OCI-LY7 (cell line): ENCODE measurements around the gene PHF23. TPM values are rescaled to one million over a fixed set of nuclear protein-coding genes. Genes with fewer than 3 reads are reported as not detected.
A peak's percentile ranks its signal among the peaks of the same experiment; 100 is the strongest.

ENCODE experiments used
- BruUV-seq: library from RNA; stranded (reverse); fragments of 400-500 nt; replicated peaks from 2 replicates; lab custom pipeline; 2021; lab: Mats Ljungman, UMichigan
- CTCF ChIA-PET: fragments of 300-600 bp; sonication (Branson Sonifier 250); formaldehyde crosslinking; loops from one replicate; lab custom pipeline; 2022; ENCODE audit warnings: antibody characterized with exemption; ENCODE audit not compliant: unreplicated experiment; lab: Charles Lee
- POLR2A ChIA-PET: fragments of 300-600 bp; sonication (Branson Sonifier 250); formaldehyde crosslinking; loops from one replicate; lab custom pipeline; 2022; ENCODE audit warnings: antibody characterized with exemption; lab: Charles Lee
- DNase-seq: peaks from one replicate; pipeline ENCODE4 v3.0.0-alpha.2; 2015; ENCODE audit warnings: low spot score
- H2AFZ ChIP-seq: fragments of 200-600 bp; sonication (generic), shearing (Covaris generic); 2 replicates; pipeline ENCODE4 v1.6.1; 2014; ENCODE audit warnings: mild to moderate bottlenecking, antibody characterized with exemption, low read length, moderate library complexity
- H3K27ac ChIP-seq: fragments of 200-600 bp; sonication (generic); 2 replicates; pipeline ENCODE4 v1.5.1; 2014; ENCODE audit warnings: mixed run types, low read depth, mild to moderate bottlenecking, moderate library complexity, low read length, inconsistent platforms; ENCODE audit not compliant: poor library complexity, severe bottlenecking
- H3K36me3 ChIP-seq: fragments of 200-600 bp; sonication (generic); 2 replicates; pipeline ENCODE4 v1.6.1; 2014; ENCODE audit warnings: mild to moderate bottlenecking, antibody characterized with exemption, low read length, moderate library complexity, mixed read lengths; ENCODE audit not compliant: insufficient read depth
- H3K4me1 ChIP-seq: fragments of 200-600 bp; sonication (generic); 2 replicates; pipeline ENCODE4 v1.5.1; 2014; ENCODE audit warnings: mild to moderate bottlenecking, low read length; ENCODE audit not compliant: insufficient read depth, poor library complexity, severe bottlenecking
- H3K4me2 ChIP-seq: fragments of 200-600 bp; sonication (generic); 2 replicates; pipeline ENCODE4 v1.6.1; 2014; ENCODE audit warnings: mild to moderate bottlenecking, low read length
- H3K4me3 ChIP-seq: fragments of 200-600 bp; sonication (generic); 2 replicates; pipeline ENCODE4 v1.5.1; 2014; ENCODE audit warnings: mild to moderate bottlenecking, low read depth, low read length; ENCODE audit not compliant: poor library complexity, severe bottlenecking
- H3K79me2 ChIP-seq: fragments of 200-600 bp; sonication (generic); 2 replicates; pipeline ENCODE4 v1.6.1; 2016; ENCODE audit warnings: low read depth, mild to moderate bottlenecking, low read length, moderate library complexity, mixed read lengths; ENCODE audit not compliant: insufficient read depth
- H3K9me2 ChIP-seq: fragments of 200-600 bp; sonication (generic); 2 replicates; pipeline ENCODE4 v1.6.1; 2016; ENCODE audit warnings: mild to moderate bottlenecking, low read length, mixed read lengths; ENCODE audit not compliant: insufficient read depth
- H3K9me3 ChIP-seq: fragments of 200-600 bp; sonication (generic); 2 replicates; pipeline ENCODE4 v1.6.1; 2014; ENCODE audit warnings: mild to moderate bottlenecking, mixed run types, low read length, mixed read lengths
- H4K20me1 ChIP-seq: fragments of 200-600 bp; sonication (generic); 2 replicates; pipeline ENCODE4 v1.6.1; 2014; ENCODE audit warnings: mild to moderate bottlenecking, antibody characterized with exemption, low read length, moderate library complexity, mixed read lengths; ENCODE audit not compliant: insufficient read depth
- EZH2phosphoT487 ChIP-seq: fragments of 200-600 bp; sonication (generic); IDR thresholded peaks from 2 replicates; pipeline ENCODE4 v1.6.1; 2018; ENCODE audit warnings: low read depth, borderline replicate concordance, mild to moderate bottlenecking, mixed run types, antibody characterized with exemption, low read length, moderate library complexity, mixed read lengths
- intact Hi-C: fragments of 100-400 bp; cut with micrococcal nuclease; formaldehyde crosslinking; loops from one replicate; pipeline ENCODE4 v1.10.0; 2022; ENCODE audit not compliant: unreplicated experiment
- total RNA-seq, 2 experiments: library from RNA; depleted of rRNA in 1 of 2; stranded (reverse); fragments of >200 nt in 1 of 2; shearing (Covaris generic) in 1 of 2; gene quantifications; 2 replicates each; pipeline ENCODE4 v1.2.3, GENCODE V29; 2014 to 2022
- TF ChIP-seq, protein P1 (sequence below): fragments of 200-600 bp; sonication (generic); conservative IDR thresholded peaks from 2 replicates; pipeline ENCODE4 v1.5.1; 2014; ENCODE audit warnings: mild to moderate bottlenecking, antibody characterized with exemption, low read length, moderate library complexity, mixed read lengths

PHF23 gene
- total RNA-seq, 2 experiments from 2014 or later = 43.3 to 47.7 TPM

GRCh38 chr17:7262192-7262934, 23.1 kb upstream of the PHF23 start, which contains the start of gene CLDN7:
Gene CLDN7, minus strand, starts transcription at chr17:7262478. Its CDS starts 435 bp downstream, at chr17:7262043.
- ChIA-PET CTCF (no interaction called here), POLR2A (interaction anchor here (0.6 kb wide), 1 partner anchor 273 kb away, joined by 3 read pairs; no protein-coding TSS in a partner anchor)
- peak within 1 kb of the TSS; percentile 62 for H2AFZ ChIP-seq
- H3K4me2 ChIP-seq = peak within 1 kb of the TSS; percentile 65
- intact Hi-C loops = no loop called here
- no TSS peak for BruUV-seq
- no peak for TF ChIP-seq EZH2phosphoT487
- TF ChIP-seq, protein P1, sequence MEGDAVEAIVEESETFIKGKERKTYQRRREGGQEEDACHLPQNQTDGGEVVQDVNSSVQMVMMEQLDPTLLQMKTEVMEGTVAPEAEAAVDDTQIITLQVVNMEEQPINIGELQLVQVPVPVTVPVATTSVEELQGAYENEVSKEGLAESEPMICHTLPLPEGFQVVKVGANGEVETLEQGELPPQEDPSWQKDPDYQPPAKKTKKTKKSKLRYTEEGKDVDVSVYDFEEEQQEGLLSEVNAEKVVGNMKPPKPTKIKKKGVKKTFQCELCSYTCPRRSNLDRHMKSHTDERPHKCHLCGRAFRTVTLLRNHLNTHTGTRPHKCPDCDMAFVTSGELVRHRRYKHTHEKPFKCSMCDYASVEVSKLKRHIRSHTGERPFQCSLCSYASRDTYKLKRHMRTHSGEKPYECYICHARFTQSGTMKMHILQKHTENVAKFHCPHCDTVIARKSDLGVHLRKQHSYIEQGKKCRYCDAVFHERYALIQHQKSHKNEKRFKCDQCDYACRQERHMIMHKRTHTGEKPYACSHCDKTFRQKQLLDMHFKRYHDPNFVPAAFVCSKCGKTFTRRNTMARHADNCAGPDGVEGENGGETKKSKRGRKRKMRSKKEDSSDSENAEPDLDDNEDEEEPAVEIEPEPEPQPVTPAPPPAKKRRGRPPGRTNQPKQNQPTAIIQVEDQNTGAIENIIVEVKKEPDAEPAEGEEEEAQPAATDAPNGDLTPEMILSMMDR = no peak
- H3K9me3 ChIP-seq = no peaks in the 10 kb centered on the region
- no peaks in the 10 kb centered on the region for H3K79me2 ChIP-seq
- H3K4me1 ChIP-seq = peaks cover 17% of the 10 kb centered on the region
- H3K36me3 ChIP-seq = peaks cover 18% of the 10 kb centered on the region
- no peaks in the 10 kb centered on the region for H4K20me1 ChIP-seq
- H3K27ac ChIP-seq = no peak within 1 kb of the TSS
- no peak for DNase-seq
- H3K4me3 ChIP-seq = peak within 1 kb of the TSS; percentile 44
- no peaks in the 10 kb centered on the region for H3K9me2 ChIP-seq

DNA sequence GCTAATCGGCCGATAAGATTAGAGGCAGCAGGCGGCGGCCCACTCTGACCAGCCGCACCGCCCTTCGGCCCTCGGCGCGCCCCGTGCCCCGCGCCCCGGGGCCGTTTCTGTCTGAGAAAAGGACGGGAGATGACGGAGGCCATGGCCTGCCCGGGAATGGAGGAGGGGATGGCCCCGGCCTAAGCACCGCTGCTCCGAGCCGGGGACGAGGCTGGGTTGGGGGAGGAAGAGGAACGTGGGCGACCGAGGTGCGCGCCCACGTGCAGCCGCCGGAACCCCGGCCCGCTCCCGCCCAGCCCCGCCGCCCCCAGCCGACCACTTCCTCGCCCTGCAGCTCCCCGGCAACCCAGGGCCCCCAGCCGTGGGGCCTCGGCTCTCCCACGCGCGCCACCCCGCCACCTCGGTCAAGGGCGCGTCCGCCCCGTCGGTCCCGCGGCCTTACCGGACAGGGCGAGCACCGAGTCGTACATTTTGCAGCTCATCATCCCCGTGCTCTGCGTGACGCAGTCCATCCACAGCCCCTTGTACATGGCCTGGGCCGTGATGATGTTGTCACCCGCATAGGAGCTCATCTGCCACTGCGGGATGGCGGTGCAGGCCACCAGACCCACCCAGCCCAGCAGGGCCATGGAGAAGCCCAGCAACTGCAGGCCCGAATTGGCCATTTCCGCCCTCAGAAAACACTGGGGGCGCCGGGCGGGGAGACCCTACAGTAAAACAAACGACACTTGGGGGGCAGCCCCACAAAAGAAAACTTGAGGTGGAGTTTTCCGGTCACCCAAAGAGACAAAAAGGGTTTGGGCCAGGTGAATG, 22.3 kb upstream of the PHF23 start:
- intact Hi-C loops = no loop called here
- no peaks in the 10 kb centered on the region for H4K20me1 ChIP-seq
- no peak overlapping the region; the same call in 1 of the 2 replicates for H3K4me2 ChIP-seq

More for the DNA sequence above, 22.3 kb upstream of the PHF23 start:
- ChIA-PET POLR2A (interaction anchor here (0.6 kb wide), 1 partner anchor 274 kb away, joined by 3 read pairs; no protein-coding TSS in a partner anchor), CTCF (no interaction called here)
- BruUV-seq = no TSS peak
- H3K9me2 ChIP-seq = no peaks in the 10 kb centered on the region
- H3K4me3 ChIP-seq = no peak overlapping the region
- DNase-seq = no peak
- H3K27ac ChIP-seq = no peak overlapping the region
- H2AFZ ChIP-seq = no peak overlapping the region
- peaks cover 17% of the 10 kb centered on the region for H3K4me1 ChIP-seq
- TF ChIP-seq EZH2phosphoT487 = no peak
- TF ChIP-seq, protein P1 = no peak
- peaks cover 24% of the 10 kb centered on the region for H3K36me3 ChIP-seq
- H3K9me3 ChIP-seq = no peaks in the 10 kb centered on the region
- H3K79me2 ChIP-seq = no peaks in the 10 kb centered on the region
